Activated naive CD4-positive, alpha-beta T cell treated with anti-CD3 and anti-CD28 coated beads for 36 hours (primary cell): ENCODE measurements around the gene GDF10. TPM values are rescaled to one million over a fixed set of nuclear protein-coding genes. Genes with fewer than 3 reads are reported as not detected.
A peak's percentile ranks its signal among the peaks of the same experiment; 100 is the strongest.

Experiments
- CTCF ChIA-PET: fragments of 350-600 bp; sonication (Branson Sonifier 250); formaldehyde crosslinking; loops from one replicate; lab custom pipeline; 2021; ENCODE audit warnings: antibody characterized with exemption; lab: Charles Lee
- DNase-seq: peaks from one replicate; pipeline ENCODE4 v3.0.0-alpha.2; 2020
- H3K27ac Mint-ChIP-seq: one replicate; pipeline ENCODE4 v1.8.0; 2021; ENCODE audit warnings: mild to moderate bottlenecking, mixed read lengths
- H3K27me3 Mint-ChIP-seq: one replicate; pipeline ENCODE4 v1.8.0; 2021; ENCODE audit warnings: low read depth, mixed read lengths
- H3K36me3 Mint-ChIP-seq: one replicate; pipeline ENCODE4 v1.8.0; 2021; ENCODE audit warnings: low read depth, mixed read lengths
- H3K4me1 Mint-ChIP-seq: one replicate; pipeline ENCODE4 v1.8.0; 2021; ENCODE audit warnings: low read depth, mixed read lengths
- H3K4me3 Mint-ChIP-seq: one replicate; pipeline ENCODE4 v1.8.0; 2021; ENCODE audit warnings: mild to moderate bottlenecking, moderate library complexity, mixed read lengths
- H3K9me3 Mint-ChIP-seq: one replicate; pipeline ENCODE4 v1.8.0; 2021; ENCODE audit warnings: mixed read lengths
- intact Hi-C: fragments of 100-400 bp; cut with micrococcal nuclease; formaldehyde crosslinking; loops from one replicate; pipeline ENCODE4 v1.15.1; 2023
- total RNA-seq, 2 experiments: library from RNA; stranded (reverse); gene quantifications; one replicate each; pipeline ENCODE4 v1.2.3, GENCODE V29; 2021

Gene GDF10
- total RNA-seq, 2 experiments from 2014 or later: 0.12 to 0.19 TPM

DNA sequence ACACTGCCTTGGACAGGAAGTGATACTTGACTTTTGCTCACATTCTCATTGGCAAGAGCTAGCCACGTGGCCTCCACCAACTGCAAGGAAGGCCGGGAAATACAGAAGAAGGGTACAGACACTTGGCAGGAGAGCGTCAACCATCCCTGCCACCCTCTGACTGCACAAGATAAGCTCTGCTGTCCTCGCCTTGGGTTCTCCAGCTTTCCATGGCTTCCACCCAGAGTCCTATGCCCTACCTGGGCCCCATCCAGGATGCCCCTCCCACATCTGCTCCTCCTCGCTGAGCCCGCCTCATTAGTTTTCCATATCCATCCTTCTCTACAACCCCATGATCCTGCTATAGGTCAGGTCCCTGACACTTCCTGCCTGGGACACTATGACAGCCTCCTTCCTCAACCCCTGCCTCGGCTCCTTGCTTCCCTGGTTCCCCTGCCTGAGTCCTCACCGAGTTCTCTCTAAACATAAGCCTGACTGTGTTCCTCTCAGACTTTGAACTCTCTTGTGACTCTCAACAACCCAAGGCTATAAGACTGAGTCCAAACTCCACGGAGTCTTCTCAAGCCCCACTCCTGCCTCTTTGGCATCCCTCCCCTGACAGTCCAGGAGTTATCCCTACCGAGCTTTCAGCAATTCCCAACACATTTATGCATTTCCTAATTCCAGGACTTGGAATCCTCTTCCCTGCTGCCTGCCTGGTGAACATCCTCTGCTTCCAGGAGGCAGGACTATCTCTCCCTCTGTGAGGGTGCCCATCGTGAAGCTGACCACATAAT is 23.2 kb upstream of the GDF10 start:
- peaks cover 26% of the 10 kb centered on the region for H3K4me1 Mint-ChIP-seq
- intact Hi-C loops: loop anchor here (1.0 kb wide), 1 partner anchor 19 kb away; no protein-coding TSS in a partner anchor
- CTCF ChIA-PET: interaction anchor here (0.9 to 1.4 kb wide), 5 partner anchors 17 to 252 kb away, joined by 3 read pairs; no protein-coding TSS in a partner anchor

DNA sequence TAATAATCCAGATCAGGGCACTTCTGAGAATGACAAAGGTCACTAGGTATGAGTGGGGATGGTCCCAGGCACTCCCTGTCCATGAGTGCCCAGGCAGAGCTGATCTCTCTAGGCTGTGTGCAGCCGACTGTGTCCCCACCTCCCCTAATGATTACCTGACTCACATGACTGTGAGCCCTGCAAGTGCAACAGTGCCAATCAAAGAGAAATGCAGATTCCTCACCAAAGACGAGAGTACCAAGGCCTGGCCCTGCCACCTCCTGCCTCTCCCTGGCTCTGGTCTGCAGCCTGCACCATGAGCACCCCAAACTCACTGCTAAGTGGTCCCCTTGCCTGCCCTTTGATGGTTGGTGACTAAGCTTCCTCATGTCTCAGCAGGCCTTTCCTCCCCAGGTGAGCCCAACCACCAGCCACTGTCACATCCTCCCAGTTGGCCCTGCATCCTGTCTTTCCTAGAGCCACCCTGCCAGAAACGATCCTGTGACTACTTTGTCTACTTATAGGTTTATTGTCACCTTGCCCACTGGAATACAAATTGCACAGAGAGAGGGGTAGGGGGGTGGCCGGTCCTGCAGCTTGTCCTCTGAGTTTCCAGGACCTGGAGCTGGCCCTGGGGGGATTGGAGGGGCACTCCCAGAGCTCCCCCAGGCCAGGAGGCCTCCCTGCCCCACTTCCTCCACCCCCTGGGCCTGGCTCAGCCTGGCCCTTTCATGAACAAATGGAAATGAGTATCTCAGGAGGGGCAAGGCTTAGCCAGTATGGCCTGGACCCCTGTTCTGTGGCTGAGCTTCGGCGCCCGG is 22.4 kb upstream of the GDF10 start:
- peak; percentile 82 for DNase-seq
- no peak overlapping the region for H3K4me3 Mint-ChIP-seq

More for the DNA sequence above, 23.2 kb upstream of the GDF10 start:
- DNase-seq: no peak
- no peak overlapping the region for H3K4me3 Mint-ChIP-seq
- H3K36me3 Mint-ChIP-seq: no peaks in the 10 kb centered on the region
- no peaks in the 10 kb centered on the region for H3K27me3 Mint-ChIP-seq
- no peak overlapping the region for H3K27ac Mint-ChIP-seq
- H3K9me3 Mint-ChIP-seq: no peaks in the 10 kb centered on the region

DNA sequence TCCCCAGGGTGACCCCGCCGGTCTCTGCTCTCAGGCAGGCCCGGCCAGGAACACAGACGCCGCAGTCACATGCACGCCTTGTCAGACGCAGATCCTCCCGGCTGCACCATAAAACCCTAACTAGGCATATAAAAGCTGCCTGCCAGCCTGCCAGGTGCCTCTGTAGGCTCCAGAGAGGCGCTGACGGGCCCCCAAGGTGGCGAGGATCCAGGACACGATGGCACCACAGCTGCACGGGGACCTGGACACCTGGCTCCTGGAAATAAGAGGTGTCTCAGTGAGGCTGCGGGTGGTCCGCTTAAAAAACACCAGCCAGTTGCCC is 21.9 kb upstream of the GDF10 start:
- Mint-ChIP-seq H3K27ac (no peak overlapping the region), H3K36me3 (no peaks in the 10 kb centered on the region)

More for the DNA sequence above, 22.4 kb upstream of the GDF10 start:
- no peak overlapping the region for H3K27ac Mint-ChIP-seq
- peaks cover 26% of the 10 kb centered on the region for H3K4me1 Mint-ChIP-seq
- CTCF ChIA-PET: interaction anchor here (0.5 to 1.2 kb wide), 6 partner anchors 17 to 253 kb away, joined by 3 read pairs; no protein-coding TSS in a partner anchor
- no peaks in the 10 kb centered on the region for H3K36me3 Mint-ChIP-seq
- H3K27me3 Mint-ChIP-seq: no peaks in the 10 kb centered on the region
- no peaks in the 10 kb centered on the region for H3K9me3 Mint-ChIP-seq
- intact Hi-C loops: loop anchor here (1.0 kb wide), 1 partner anchor 20 kb away; no protein-coding TSS in a partner anchor

DNA sequence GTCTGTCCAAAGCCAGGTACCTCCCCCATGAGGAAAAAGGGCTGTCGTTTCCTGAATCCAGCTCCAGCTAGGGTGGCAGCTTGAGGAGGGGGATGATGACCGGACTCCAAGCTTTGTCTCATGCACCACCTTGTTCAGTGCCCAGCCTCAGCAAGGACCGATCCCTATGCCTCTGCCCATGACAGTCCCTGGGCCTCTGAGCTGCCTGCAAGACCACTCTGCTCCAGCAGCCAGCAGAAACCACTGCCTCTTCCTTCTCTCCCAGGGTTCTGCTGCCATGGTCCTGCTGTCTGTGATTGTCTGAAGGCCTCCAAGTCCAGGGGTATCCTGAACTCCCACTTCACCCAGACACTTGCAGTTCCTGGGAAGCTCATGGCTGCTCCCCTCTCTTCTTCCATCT is 21.3 kb upstream of the GDF10 start:
- no peaks in the 10 kb centered on the region for H3K9me3 Mint-ChIP-seq
- H3K4me1 Mint-ChIP-seq: peaks cover 26% of the 10 kb centered on the region
- intact Hi-C loops: no loop called here
- H3K36me3 Mint-ChIP-seq: no peaks in the 10 kb centered on the region
- no peak overlapping the region for H3K27ac Mint-ChIP-seq
- no peak overlapping the region for H3K4me3 Mint-ChIP-seq
- no peaks in the 10 kb centered on the region for H3K27me3 Mint-ChIP-seq
- CTCF ChIA-PET: interaction anchor here (0.6 to 1.0 kb wide), 2 partner anchors 58 to 113 kb away, joined by 3 to 4 read pairs; no protein-coding TSS in a partner anchor
- no peak for DNase-seq

More for the DNA sequence above, 21.9 kb upstream of the GDF10 start:
- H3K4me1 Mint-ChIP-seq: peaks cover 26% of the 10 kb centered on the region
- intact Hi-C loops: no loop called here
- DNase-seq: no peak
- H3K9me3 Mint-ChIP-seq: no peaks in the 10 kb centered on the region
- CTCF ChIA-PET: interaction anchor here (0.5 to 1.2 kb wide), 3 partner anchors 18 to 112 kb away, joined by 3 read pairs; no protein-coding TSS in a partner anchor
- no peak overlapping the region for H3K4me3 Mint-ChIP-seq
- H3K27me3 Mint-ChIP-seq: no peaks in the 10 kb centered on the region

DNA sequence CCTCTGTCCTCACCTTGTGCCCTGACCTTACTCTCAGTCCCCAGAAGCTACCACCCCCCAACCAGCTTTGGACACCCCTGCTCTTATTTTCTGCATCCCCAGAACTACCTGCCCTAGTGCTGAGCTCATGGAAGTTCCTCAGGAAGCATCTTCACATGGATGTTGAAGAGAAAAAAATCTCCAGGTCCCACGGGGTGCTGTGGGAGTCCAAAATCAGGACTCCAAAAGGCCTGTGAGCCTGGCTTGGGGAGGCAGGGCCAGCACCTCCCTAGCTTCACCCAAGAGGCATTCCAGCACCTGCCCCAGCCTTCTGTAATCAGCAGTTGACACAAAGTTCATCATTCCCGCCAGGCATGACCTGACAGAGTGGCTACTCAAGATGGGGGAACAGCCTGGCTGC is 20.7 kb upstream of the GDF10 start:
- H3K36me3 Mint-ChIP-seq: no peaks in the 10 kb centered on the region
- H3K27me3 Mint-ChIP-seq: no peaks in the 10 kb centered on the region
- no peak overlapping the region for H3K27ac Mint-ChIP-seq
- peaks cover 26% of the 10 kb centered on the region for H3K4me1 Mint-ChIP-seq
- CTCF ChIA-PET: interaction anchor here (0.6 kb wide), 1 partner anchor 59 kb away, joined by 4 read pairs; no protein-coding TSS in a partner anchor
- no peak overlapping the region for H3K4me3 Mint-ChIP-seq
- no peaks in the 10 kb centered on the region for H3K9me3 Mint-ChIP-seq
- intact Hi-C loops: no loop called here
- DNase-seq: no peak

DNA sequence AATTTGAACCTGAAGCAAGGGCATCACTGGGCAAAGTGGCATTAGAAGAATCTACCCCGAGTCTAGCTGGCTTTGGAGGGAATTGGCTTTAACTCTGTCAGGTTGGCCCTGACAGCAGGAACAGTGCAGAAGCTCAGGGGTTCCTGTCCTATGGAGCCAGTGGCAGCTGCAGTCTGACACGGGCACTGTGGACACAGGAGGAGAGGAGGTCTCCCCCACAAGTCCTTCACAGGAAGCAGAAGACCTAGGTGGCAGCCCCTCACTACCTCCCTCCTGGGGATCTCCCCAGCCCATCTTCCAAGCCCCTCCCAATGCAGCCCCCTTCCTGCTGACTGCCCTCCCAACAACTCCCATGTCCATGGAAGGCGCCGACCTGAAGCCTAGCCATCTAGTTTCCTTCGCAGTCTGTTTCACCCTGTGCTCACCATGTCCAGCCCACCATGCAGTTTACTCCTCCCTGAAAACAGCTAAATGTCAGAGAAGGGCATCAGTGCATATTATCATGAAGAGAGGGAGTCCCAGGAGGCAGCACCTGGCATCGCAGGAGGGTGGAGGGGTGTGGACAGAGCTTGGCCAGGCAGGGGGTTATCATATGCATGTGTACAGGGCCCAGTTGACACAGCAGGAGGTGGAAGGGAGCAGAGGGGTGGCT is 17.9 kb upstream of the GDF10 start:
- peaks cover 44% of the 10 kb centered on the region for H3K4me1 Mint-ChIP-seq
- H3K27ac Mint-ChIP-seq: no peak overlapping the region
- no peak for DNase-seq
- no peaks in the 10 kb centered on the region for H3K9me3 Mint-ChIP-seq
- no peaks in the 10 kb centered on the region for H3K27me3 Mint-ChIP-seq
- CTCF ChIA-PET: interaction anchor here (1.1 to 1.4 kb wide), 2 partner anchors 14 to 36 kb away, joined by 3 to 4 read pairs; no protein-coding TSS in a partner anchor
- no peaks in the 10 kb centered on the region for H3K36me3 Mint-ChIP-seq
- intact Hi-C loops: no loop called here
- H3K4me3 Mint-ChIP-seq: no peak overlapping the region

DNA sequence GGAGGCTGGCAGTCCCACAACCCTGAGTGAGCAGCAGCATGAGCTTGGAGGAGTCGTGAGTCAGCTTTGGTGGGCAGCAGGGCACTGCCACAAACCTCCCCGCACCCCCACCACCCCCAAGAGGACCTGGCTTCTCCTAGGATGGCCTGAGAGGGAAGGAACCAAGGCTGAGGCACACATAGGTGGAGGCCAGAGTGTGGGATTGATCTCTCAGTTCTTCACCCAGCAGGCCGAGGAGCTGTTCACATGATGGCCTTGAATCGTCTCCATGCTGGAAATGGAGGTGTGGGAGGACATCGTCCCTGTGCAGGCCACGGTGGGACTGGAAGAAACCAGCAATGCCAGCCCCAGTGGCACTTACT is 17.4 kb upstream of the GDF10 start:
- no peaks in the 10 kb centered on the region for H3K9me3 Mint-ChIP-seq
- H3K4me3 Mint-ChIP-seq: no peak overlapping the region
- peaks cover 43% of the 10 kb centered on the region for H3K4me1 Mint-ChIP-seq
- no peaks in the 10 kb centered on the region for H3K27me3 Mint-ChIP-seq
- CTCF ChIA-PET: interaction anchor here (1.1 to 1.4 kb wide), 2 partner anchors 14 to 37 kb away, joined by 3 to 4 read pairs; no protein-coding TSS in a partner anchor
- intact Hi-C loops: no loop called here
- H3K27ac Mint-ChIP-seq: no peak overlapping the region
- no peaks in the 10 kb centered on the region for H3K36me3 Mint-ChIP-seq
- no peak for DNase-seq

DNA sequence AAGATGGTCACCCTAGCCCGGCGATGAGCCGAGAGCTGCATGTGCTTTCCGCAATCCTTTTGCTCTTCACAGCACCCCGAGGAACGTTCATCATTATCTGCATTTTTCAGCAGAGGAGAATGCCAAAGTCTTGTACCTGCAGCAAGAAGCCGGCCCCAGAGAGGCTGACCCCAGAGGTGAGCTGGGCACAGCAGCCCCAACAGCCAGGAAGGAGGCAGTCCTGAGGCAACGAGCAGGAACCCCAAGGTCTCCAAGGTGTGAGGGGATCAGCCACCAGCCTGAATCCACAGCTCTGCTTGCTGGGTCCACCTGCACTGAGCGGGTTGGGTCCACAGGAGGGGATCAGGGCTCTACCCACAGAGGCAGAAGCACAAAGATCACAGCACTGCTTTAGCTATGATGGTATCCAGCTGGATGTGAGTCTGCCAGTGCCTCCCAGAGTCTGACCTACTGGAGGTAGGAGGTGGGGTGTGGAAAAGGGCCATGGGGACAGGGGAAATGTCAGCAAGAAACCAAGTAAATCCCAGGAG is 16.8 kb upstream of the GDF10 start:
- intact Hi-C loops: no loop called here
- no peaks in the 10 kb centered on the region for H3K9me3 Mint-ChIP-seq
- H3K4me1 Mint-ChIP-seq: peaks cover 38% of the 10 kb centered on the region
- CTCF ChIA-PET: interaction anchor here (1.0 to 1.4 kb wide), 3 partner anchors 13 to 37 kb away, joined by 3 to 4 read pairs (median 3); no protein-coding TSS in a partner anchor
- no peaks in the 10 kb centered on the region for H3K36me3 Mint-ChIP-seq
- DNase-seq: no peak
- H3K4me3 Mint-ChIP-seq: no peak overlapping the region
- H3K27ac Mint-ChIP-seq: no peak overlapping the region
- H3K27me3 Mint-ChIP-seq: no peaks in the 10 kb centered on the region

DNA sequence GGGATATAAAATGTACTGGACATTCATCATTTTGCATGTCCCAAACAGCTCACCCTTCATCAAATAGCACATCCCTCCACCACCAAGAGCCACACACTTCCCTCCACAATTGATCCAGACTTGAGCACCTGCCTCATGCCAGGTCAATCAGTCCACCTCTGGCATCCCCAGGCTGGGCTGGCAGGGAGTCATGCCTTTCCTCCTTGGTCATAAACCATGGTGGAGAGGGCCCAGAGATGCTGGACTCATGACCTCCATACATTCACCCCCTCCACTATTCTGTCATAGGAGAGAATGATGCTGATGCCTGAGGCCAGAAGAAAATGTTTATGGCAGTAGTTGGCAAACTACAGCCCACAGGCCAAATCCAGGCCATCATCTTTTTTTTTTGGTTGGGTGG is 16.1 kb upstream of the GDF10 start:
- peaks cover 32% of the 10 kb centered on the region for H3K4me1 Mint-ChIP-seq
- intact Hi-C loops: no loop called here
- H3K27me3 Mint-ChIP-seq: no peaks in the 10 kb centered on the region
- CTCF ChIA-PET: interaction anchor here (1.0 to 1.4 kb wide), 2 partner anchors 12 to 28 kb away, joined by 3 to 4 read pairs; no protein-coding TSS in a partner anchor
- H3K4me3 Mint-ChIP-seq: no peak overlapping the region
- H3K9me3 Mint-ChIP-seq: no peaks in the 10 kb centered on the region
- H3K27ac Mint-ChIP-seq: no peak overlapping the region
- H3K36me3 Mint-ChIP-seq: no peaks in the 10 kb centered on the region
- no peak for DNase-seq

DNA sequence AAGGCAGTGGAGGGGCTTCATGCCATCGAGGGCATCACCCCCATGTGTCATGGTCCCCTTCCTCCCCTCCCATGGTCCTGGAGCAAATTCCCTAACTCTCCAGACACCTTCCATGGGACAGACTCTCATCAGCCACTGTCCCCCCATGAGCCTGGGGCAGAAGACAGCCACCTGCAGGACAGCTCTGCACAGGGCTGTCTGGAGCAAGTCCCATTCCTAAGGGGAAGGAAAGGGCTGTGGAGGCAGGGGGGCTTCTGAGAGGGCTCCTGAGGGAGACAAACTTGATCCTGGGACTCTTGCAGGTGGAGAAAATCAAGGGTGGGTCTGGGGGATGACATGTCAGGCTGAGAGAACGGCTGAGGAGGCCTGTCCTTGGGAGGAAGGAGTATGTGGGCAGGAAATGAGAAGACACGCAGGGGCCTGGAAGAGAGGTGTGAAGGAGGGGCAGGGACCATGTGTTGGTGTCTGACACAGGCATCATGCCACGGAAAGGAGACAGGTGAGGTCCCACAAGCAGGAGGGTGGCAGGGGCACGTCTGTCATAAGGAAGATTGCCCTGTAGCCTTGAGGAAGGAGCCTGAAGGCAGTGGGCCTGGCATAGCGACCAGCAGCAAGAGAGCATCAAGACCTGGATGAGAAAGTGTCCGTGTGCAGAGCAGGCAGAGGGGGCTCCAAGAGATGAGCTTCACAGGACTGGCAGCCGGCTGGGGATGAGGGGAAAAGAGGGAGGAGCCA is 14.4 kb upstream of the GDF10 start:
- CTCF ChIA-PET: interaction anchor here (0.8 to 1.7 kb wide), 4 partner anchors 11 to 238 kb away, joined by 3 to 7 read pairs (median 3); no protein-coding TSS in a partner anchor
- intact Hi-C loops: loop anchor here (2.0 kb wide), 1 partner anchor 25 kb away; no protein-coding TSS in a partner anchor
- H3K4me3 Mint-ChIP-seq: no peak overlapping the region

DNA sequence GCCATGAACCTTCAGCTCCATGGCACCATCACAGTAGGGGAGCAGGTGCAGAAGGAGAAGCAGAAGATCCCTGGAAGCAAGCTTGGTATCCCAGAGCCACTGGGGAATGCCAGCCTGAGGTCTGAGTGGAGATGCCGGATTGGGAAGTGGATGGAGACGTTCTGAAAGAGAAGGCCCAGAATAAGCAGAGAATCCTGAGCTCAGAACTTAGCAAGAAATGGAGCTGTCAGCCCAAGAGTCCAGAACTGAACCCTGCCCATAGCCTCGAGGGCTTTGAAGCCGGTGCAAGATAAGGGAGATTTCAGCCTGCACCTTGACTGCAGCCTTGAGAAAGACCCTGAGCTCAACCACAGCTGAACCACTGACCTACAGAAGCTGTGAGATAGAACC is 13.9 kb upstream of the GDF10 start:
- Mint-ChIP-seq H3K27me3 (no peaks in the 10 kb centered on the region), H3K4me1 (peaks cover 29% of the 10 kb centered on the region), H3K9me3 (no peaks in the 10 kb centered on the region), H3K27ac (no peak overlapping the region), H3K36me3 (no peaks in the 10 kb centered on the region), H3K4me3 (no peak overlapping the region)
- intact Hi-C loops: loop anchor here (2.0 kb wide), 1 partner anchor 25 kb away; no protein-coding TSS in a partner anchor
- CTCF ChIA-PET: interaction anchor here (0.9 to 1.7 kb wide), 5 partner anchors 25 to 261 kb away, joined by 3 to 7 read pairs (median 3); no protein-coding TSS in a partner anchor
- no peak for DNase-seq

More for the DNA sequence above, 14.4 kb upstream of the GDF10 start:
- peak; percentile 42 for DNase-seq
- peaks cover 29% of the 10 kb centered on the region for H3K4me1 Mint-ChIP-seq
- H3K9me3 Mint-ChIP-seq: no peaks in the 10 kb centered on the region
- no peaks in the 10 kb centered on the region for H3K36me3 Mint-ChIP-seq
- no peaks in the 10 kb centered on the region for H3K27me3 Mint-ChIP-seq
- no peak overlapping the region for H3K27ac Mint-ChIP-seq
